Effector memory CD8-positive, alpha-beta T cell (primary cell): ENCODE data around the gene GRWD1.
A peak's percentile ranks its signal among the peaks of the same experiment; 100 is the strongest.

Experiments used
- ATAC-seq: fragments of 150-1000 bp; cut with Tn5 transposase; replicated peaks from 2 replicates; pipeline ENCODE4 v1.10.0; 2021; ENCODE audit warnings: mild to moderate bottlenecking, moderate library complexity
- DNase-seq, 3 experiments: peaks; one replicate each; pipeline ENCODE4 v3.0.0; 2021
- H3K27ac Mint-ChIP-seq, 2 donors: one replicate each; pipeline ENCODE4 v1.8.0; 2022; ENCODE audit warnings: mild to moderate bottlenecking in 2 of 2, mixed read lengths in 2 of 2, moderate library complexity in 2 of 2
- H3K27me3 Mint-ChIP-seq, 2 donors: one replicate each; pipeline ENCODE4 v1.8.0; 2022; ENCODE audit warnings: mixed read lengths in 2 of 2
- H3K36me3 Mint-ChIP-seq: one replicate; pipeline ENCODE4 v1.8.0; 2022; ENCODE audit warnings: mild to moderate bottlenecking, moderate library complexity, mixed read lengths; ENCODE audit not compliant: insufficient read depth
- H3K4me1 Mint-ChIP-seq, 2 donors: one replicate each; pipeline ENCODE4 v1.8.0; 2022; ENCODE audit warnings: low read depth in 2 of 2, mixed read lengths in 2 of 2
- H3K4me3 Mint-ChIP-seq, 2 donors: one replicate each; pipeline ENCODE4 v1.8.0; 2022; ENCODE audit warnings: mild to moderate bottlenecking in 2 of 2, mixed read lengths in 2 of 2, moderate library complexity in 2 of 2
- H3K9me3 Mint-ChIP-seq, 2 donors: one replicate each; pipeline ENCODE4 v1.8.0; 2022; ENCODE audit warnings: mixed read lengths in 2 of 2

Gene GRWD1

DNA sequence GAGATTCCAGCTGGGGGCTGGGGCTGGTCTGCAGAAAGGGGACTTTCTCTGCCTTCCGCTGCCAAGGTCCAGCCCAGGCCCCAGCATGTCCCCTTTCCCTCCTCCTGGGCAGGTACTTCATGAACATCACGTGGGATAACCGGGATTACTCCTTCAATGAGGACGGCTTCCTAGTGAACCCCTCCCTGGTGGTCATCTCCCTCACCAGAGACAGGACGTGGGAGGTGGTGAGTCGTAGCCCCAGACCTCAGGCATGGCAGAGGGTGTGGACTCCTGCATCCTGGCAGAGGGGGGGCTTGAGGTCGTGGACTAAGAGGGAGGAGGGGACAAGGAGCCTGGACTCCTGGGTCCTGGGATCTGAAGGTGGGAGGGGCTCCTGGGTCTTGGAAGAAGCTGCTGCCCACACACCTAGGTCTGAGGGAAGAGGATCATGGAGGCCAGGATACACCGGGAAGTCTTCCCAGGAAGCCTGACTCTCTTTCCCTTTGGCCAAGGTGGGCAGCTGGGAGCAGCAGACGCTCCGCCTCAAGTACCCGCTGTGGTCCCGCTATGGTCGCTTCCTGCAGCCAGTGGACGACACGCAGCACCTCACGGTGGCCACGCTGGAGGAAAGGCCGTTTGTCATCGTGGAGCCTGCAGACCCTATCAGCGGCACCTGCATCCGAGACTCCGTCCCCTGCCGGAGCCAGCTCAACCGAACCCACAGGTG is 31.8 kb upstream of the GRWD1 start:
- H3K4me3 Mint-ChIP-seq: peak overlapping the region; percentile 76 to 85
- H3K27ac Mint-ChIP-seq: peak overlapping the region in 1 of 2 donors; percentile 84

DNA sequence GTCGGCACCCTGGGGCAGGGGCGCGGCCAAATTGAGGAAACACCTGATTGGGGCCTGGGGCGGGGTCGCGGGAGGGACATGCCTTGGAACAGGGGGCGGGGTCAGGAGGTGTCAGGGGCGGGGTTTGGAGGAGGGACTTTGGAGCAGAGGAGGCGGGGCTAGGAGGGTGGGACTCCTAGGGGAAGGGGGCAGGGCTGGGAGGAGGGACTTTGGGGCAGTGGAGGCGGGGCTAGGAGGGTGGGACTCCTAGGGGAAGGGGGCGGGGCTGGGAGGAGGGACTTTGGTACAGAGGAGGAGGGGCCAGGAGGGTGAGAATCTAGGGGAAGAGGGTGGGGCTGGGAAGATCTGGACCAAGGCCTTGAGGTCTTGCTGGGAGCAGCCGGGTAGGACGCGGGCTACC is 30.4 kb upstream of the GRWD1 start:
- H3K4me1 Mint-ChIP-seq: peaks cover 18 to 20% of the 10 kb centered on the region in 2 donors
- H3K27ac Mint-ChIP-seq: peak overlapping the region in 1 of 2 donors; percentile 26
- peak overlapping the region; percentile 76 to 85 for H3K4me3 Mint-ChIP-seq
- H3K36me3 Mint-ChIP-seq: peaks cover 15% of the 10 kb centered on the region
- H3K27me3 Mint-ChIP-seq: no peaks in the 10 kb centered on the region
- ATAC-seq (peak; percentile 45), DNase-seq (peak; percentile 47 to 63 (median 48))
- no peaks in the 10 kb centered on the region for H3K9me3 Mint-ChIP-seq

More for the DNA sequence above, 31.8 kb upstream of the GRWD1 start:
- H3K27me3 Mint-ChIP-seq: no peaks in the 10 kb centered on the region
- H3K36me3 Mint-ChIP-seq: peaks cover 14% of the 10 kb centered on the region
- H3K4me1 Mint-ChIP-seq: peaks cover 14 to 17% of the 10 kb centered on the region in 2 donors
- DNase-seq: no peak
- no peaks in the 10 kb centered on the region for H3K9me3 Mint-ChIP-seq
- ATAC-seq: no peak

DNA sequence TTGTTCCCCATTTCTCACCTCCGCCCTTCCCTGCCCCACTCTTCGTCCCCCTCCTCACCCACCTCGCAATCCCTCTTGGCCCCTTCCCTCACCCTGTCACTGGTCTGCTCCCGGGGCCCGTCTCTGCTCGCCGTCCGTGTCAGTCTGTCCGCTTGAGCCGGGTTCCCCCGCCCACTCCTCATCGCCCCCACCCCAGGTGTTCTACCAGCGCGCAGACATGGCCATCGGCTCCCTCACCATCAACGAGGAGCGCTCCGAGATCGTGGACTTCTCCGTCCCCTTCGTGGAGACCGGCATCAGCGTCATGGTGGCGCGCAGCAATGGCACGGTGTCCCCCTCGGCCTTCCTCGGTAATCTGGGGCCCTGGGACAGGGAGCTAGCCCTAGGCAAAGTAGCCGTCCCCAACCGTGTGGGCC is 30.0 kb upstream of the GRWD1 start:
- no peaks in the 10 kb centered on the region for H3K27me3 Mint-ChIP-seq
- no peaks in the 10 kb centered on the region for H3K9me3 Mint-ChIP-seq
- H3K27ac Mint-ChIP-seq: no peak overlapping the region
- peak overlapping the region; percentile 76 to 85 for H3K4me3 Mint-ChIP-seq
- peaks cover 18 to 20% of the 10 kb centered on the region in 2 donors for H3K4me1 Mint-ChIP-seq
- H3K36me3 Mint-ChIP-seq: peaks cover 13% of the 10 kb centered on the region
- no peak for DNase-seq
- no peak for ATAC-seq

DNA sequence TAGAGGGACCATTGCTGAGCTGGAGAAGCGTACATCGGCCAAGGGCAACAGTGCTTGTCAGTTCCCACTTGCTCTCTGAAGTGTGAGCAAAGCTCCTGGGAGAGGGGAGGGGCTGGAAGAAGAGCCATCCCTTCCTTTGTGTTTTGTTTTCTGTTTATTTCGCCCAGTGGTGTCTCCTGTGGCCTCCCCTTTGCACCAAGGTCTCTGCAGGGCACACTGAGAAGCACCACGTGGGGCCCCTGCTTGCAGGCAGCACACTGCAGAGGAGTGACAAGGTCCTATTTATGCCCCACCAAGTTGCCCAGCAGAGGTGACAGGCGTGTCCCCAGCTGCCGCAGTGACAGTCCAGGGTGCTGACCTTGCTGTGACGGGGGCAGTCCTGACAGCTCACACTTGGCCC is 28.4 kb upstream of the GRWD1 start:
- no peaks in the 10 kb centered on the region for H3K27me3 Mint-ChIP-seq
- peaks cover 13% of the 10 kb centered on the region for H3K36me3 Mint-ChIP-seq
- peaks cover 18 to 20% of the 10 kb centered on the region in 2 donors for H3K4me1 Mint-ChIP-seq
- DNase-seq (no peak), ATAC-seq (no peak)
- no peaks in the 10 kb centered on the region for H3K9me3 Mint-ChIP-seq
- H3K27ac Mint-ChIP-seq: no peak overlapping the region
- H3K4me3 Mint-ChIP-seq: no peak overlapping the region

GRCh38 chr19:48418317-48419064 is 27.3 kb upstream of the GRWD1 start:
- no peak for DNase-seq
- Mint-ChIP-seq H3K9me3 (no peaks in the 10 kb centered on the region), H3K36me3 (peaks cover 10% of the 10 kb centered on the region), H3K27ac (peak overlapping the region; percentile 87 to 90), H3K27me3 (peaks cover 0 to 4% of the 10 kb centered on the region in 2 donors), H3K4me3 (peak overlapping the region; percentile 76 to 83), H3K4me1 (peaks cover 18 to 20% of the 10 kb centered on the region in 2 donors)
- ATAC-seq: peak; percentile 7

GRCh38 chr19:48419158-48419920 is 26.4 kb upstream of the GRWD1 start:
- H3K27ac Mint-ChIP-seq: peak overlapping the region; percentile 87 to 90
- no peaks in the 10 kb centered on the region for H3K9me3 Mint-ChIP-seq
- peaks cover 0 to 5% of the 10 kb centered on the region in 2 donors for H3K27me3 Mint-ChIP-seq
- ATAC-seq (peak; percentile 82), DNase-seq (peak; percentile 69 to 71 (median 71))
- peaks cover 16 to 20% of the 10 kb centered on the region in 2 donors for H3K4me1 Mint-ChIP-seq
- H3K4me3 Mint-ChIP-seq: peak overlapping the region; percentile 76 to 83
- peaks cover 10% of the 10 kb centered on the region for H3K36me3 Mint-ChIP-seq

- Mint-ChIP-seq H3K4me3 (no peak overlapping the region), H3K27ac (no peak overlapping the region), H3K9me3 (no peaks in the 10 kb centered on the region), H3K27me3 (peaks cover 0 to 5% of the 10 kb centered on the region in 2 donors), H3K36me3 (peaks cover 7% of the 10 kb centered on the region), H3K4me1 (peaks cover 10 to 17% of the 10 kb centered on the region in 2 donors)
- no peak for ATAC-seq
- no peak for DNase-seq
Measured at GRCh38 chr19:48421548-48421947, 24.2 kb upstream of the GRWD1 start.

DNA sequence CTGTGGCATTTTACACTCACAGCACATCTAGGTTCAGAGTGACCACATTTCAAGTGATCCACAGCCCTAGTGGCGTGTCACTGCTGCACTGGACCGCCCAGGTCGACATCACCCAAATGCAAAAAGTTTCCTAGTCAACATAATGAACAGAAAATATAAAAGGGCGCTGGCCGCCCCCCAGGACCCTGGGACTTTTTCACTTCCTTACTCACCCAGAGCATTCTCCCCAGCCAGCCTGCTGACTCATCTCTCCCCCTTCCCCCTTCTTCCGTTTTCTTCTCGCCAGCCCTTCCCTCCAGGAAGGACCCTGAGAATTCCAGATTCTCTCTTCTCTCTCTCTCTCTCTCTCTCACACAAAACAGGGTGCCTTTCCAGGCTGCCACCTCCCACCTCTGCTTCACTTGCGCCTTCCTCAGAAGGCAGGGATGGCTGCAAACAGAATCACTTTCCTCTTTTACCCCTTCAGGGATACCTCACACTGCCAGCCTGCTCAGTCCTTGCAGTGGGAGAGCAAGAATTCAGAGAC is 21.0 kb upstream of the GRWD1 start:
- DNase-seq: no peak
- Mint-ChIP-seq H3K4me1 (peaks cover 0 to 4% of the 10 kb centered on the region in 2 donors), H3K27ac (no peak overlapping the region), H3K36me3 (peaks cover 4% of the 10 kb centered on the region), H3K27me3 (peaks cover 5 to 7% of the 10 kb centered on the region in 2 donors), H3K9me3 (no peaks in the 10 kb centered on the region), H3K4me3 (no peak overlapping the region)
- ATAC-seq: no peak

DNA sequence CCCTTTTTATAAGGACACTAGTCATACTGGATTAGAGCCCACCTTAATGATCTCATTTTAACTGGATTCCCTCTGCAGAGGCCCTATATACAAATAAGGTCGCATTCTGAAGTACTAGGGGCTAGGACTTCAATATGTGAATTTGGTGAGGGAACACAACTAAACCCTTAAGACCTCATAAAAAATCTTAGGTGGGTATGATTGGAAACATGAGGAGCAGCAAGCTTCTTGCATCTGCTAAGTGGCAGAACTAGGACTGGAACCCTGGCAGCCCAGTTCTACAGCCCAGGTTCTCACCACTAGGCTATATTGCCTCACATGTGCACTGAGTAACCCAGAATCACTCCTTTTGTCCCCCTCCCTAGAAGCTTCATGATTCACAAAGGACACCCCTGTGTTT is 17.1 kb upstream of the GRWD1 start:
- ATAC-seq (no peak), DNase-seq (no peak)
- Mint-ChIP-seq H3K27ac (no peak overlapping the region), H3K9me3 (no peaks in the 10 kb centered on the region), H3K4me1 (peaks cover 0 to 4% of the 10 kb centered on the region in 2 donors), H3K36me3 (peaks cover 4% of the 10 kb centered on the region), H3K27me3 (peaks cover 0 to 7% of the 10 kb centered on the region in 2 donors), H3K4me3 (no peak overlapping the region)

DNA sequence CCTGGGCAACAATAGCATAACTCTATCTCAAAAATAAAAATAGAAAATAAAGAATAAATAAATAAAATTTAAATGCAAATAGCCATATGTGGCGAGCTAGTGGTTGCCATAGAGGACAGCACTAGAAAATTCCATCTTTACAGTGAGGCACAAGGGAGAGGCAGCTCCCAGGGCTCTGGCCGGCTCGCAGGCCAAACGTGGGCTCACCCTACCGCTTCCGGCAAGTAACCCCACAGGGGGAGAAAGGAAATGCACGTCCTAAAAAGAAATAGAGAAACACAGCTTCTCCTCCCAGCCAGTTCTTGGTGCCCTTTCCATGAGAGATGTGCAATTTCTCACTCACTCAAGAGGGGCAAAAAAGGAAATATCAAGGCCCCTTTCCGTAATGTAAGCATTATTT is 12.4 kb upstream of the GRWD1 start:
- Mint-ChIP-seq H3K36me3 (peaks cover 4% of the 10 kb centered on the region), H3K27ac (no peak overlapping the region), H3K4me1 (no peaks in the 10 kb centered on the region), H3K9me3 (no peaks in the 10 kb centered on the region), H3K27me3 (peaks cover 21 to 28% of the 10 kb centered on the region in 2 donors), H3K4me3 (no peak overlapping the region)
- ATAC-seq (no peak), DNase-seq (no peak)

GRCh38 chr19:48436586-48436985 is 9.2 kb upstream of the GRWD1 start:
- no peak for DNase-seq
- Mint-ChIP-seq H3K4me1 (no peaks in the 10 kb centered on the region), H3K27me3 (peaks cover 24 to 34% of the 10 kb centered on the region in 2 donors), H3K27ac (no peak overlapping the region), H3K36me3 (peaks cover 3% of the 10 kb centered on the region), H3K9me3 (no peaks in the 10 kb centered on the region), H3K4me3 (no peak overlapping the region)
- ATAC-seq: no peak

DNA sequence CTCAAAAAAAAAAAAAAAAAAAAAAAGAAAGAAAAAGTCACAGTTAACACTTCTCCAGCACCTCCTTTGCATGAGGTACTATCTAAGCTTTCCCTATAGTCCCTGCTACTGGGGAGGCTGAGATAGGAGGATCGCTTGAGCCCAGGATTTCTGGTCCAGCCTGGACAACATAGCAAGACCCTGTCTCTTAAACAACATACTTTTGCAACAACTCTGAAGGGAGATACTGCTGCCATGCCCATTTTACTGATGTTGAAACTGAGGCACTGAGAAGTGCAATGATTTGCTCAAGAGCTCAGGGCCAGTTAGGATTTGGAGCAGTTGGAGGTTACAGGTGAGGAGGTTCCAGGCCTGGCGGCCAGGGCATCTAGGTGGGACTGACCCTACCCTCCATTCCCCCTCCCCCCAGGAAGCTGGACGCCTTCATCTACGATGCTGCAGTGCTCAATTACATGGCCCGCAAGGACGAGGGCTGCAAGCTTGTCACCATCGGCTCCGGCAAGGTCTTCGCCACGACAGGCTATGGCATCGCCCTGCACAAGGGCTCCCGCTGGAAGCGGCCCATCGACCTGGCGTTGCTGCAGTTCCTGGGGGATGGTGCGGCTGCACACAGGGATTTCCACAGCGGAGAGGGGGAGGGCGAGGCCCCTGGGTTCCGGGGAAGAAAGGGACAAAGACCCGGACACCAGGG is 4.3 kb upstream of the GRWD1 start:
- H3K27ac Mint-ChIP-seq: peak overlapping the region in 1 of 2 donors; percentile 66
- H3K4me1 Mint-ChIP-seq: peaks cover 14 to 24% of the 10 kb centered on the region in 2 donors
- no peak for DNase-seq

More for the DNA sequence above, 4.3 kb upstream of the GRWD1 start:
- Mint-ChIP-seq H3K9me3 (no peaks in the 10 kb centered on the region), H3K27me3 (peaks cover 27 to 42% of the 10 kb centered on the region in 2 donors), H3K36me3 (peaks cover 17% of the 10 kb centered on the region), H3K4me3 (peak overlapping the region; percentile 73 to 74)
- no peak for ATAC-seq
